ENCODE data around the gene TMEM165. TPM values are rescaled to one million over a fixed set of nuclear protein-coding genes. Genes with fewer than 3 reads are reported as not detected.

TMEM165 gene
- total RNA-seq, 4 donors from 2014 or later = 79.5 to 215 (median 136) TPM

GRCh38 chr4:55397520-55398321, 2.0 kb downstream of the TMEM165 start:
- Histone ChIP-seq H3K9me3 (no peaks in the 10 kb centered on the region), H3K27me3 (no peaks in the 10 kb centered on the region), H3K27ac (peak overlapping the region; percentile 97 to 100 (median 98)), H3K4me3 (peak overlapping the region in 3 of 4 donors; percentile 86 to 99 (median 97)), H3K4me1 (peaks cover 6 to 47% (median 34%) of the 10 kb centered on the region in 4 donors), H3K36me3 (peaks cover 0 to 8% (median 0%) of the 10 kb centered on the region in 4 donors)
- intact Hi-C loops (cut with DNase I; ENCODE audit: low total_unique reads) = no loop called here
- in situ Hi-C loops (cut with MboI; ENCODE audit: low pct_ligation_motif_present in 1 of 4, low pct_unique_long_range_greater_than_20kb in 1 of 4, low sequenced_read_pairs in 3 of 4) = no loop called here
- WGBS, 2 donors (ENCODE audit: low coverage in 1 of 2) = 44 to 56% methylated on average over 15 of the region's 15 CpGs
- DNase-seq = no peak
- peak; percentile 48 for TF ChIP-seq POLR2A (IDR thresholded peaks at IDR 0.05)
- TF ChIP-seq POLR2AphosphoS5 (IDR thresholded peaks at IDR 0.05) = peak; percentile 30 to 64 (median 53)
- TF ChIP-seq, protein P1, sequence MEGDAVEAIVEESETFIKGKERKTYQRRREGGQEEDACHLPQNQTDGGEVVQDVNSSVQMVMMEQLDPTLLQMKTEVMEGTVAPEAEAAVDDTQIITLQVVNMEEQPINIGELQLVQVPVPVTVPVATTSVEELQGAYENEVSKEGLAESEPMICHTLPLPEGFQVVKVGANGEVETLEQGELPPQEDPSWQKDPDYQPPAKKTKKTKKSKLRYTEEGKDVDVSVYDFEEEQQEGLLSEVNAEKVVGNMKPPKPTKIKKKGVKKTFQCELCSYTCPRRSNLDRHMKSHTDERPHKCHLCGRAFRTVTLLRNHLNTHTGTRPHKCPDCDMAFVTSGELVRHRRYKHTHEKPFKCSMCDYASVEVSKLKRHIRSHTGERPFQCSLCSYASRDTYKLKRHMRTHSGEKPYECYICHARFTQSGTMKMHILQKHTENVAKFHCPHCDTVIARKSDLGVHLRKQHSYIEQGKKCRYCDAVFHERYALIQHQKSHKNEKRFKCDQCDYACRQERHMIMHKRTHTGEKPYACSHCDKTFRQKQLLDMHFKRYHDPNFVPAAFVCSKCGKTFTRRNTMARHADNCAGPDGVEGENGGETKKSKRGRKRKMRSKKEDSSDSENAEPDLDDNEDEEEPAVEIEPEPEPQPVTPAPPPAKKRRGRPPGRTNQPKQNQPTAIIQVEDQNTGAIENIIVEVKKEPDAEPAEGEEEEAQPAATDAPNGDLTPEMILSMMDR (IDR thresholded peaks at IDR 0.05) = no peak
- TF ChIP-seq EP300 (IDR thresholded peaks at IDR 0.05; ENCODE audit: low read depth) = no peak

- WGBS, 2 donors (ENCODE audit: low coverage in 1 of 2) = 17 to 21% methylated on average over 1 of the region's 1 CpG
- no peak for DNase-seq
Measured at GRCh38 chr4:55398461-55398860, 2.7 kb downstream of the TMEM165 start.

GRCh38 chr4:55398966-55399365, 3.2 kb downstream of the TMEM165 start:
- H3K36me3 ChIP-seq = peaks cover 0 to 8% (median under 1%) of the 10 kb centered on the region in 4 donors
- TF ChIP-seq, protein P1 (IDR thresholded peaks at IDR 0.05) = no peak
- TF ChIP-seq POLR2A (IDR thresholded peaks at IDR 0.05) (no peak), POLR2AphosphoS5 (IDR thresholded peaks at IDR 0.05) (no peak), EP300 (IDR thresholded peaks at IDR 0.05; ENCODE audit: low read depth) (no peak)
- H3K4me3 ChIP-seq = peak overlapping the region in 1 of 4 donors; percentile 86
- no peaks in the 10 kb centered on the region for H3K27me3 ChIP-seq
- 40 to 56% methylated on average over 3 of the region's 3 CpGs for WGBS, 2 donors (ENCODE audit: low coverage in 1 of 2)
- peak overlapping the region; percentile 97 to 100 (median 98) for H3K27ac ChIP-seq
- peaks cover 6 to 47% (median 34%) of the 10 kb centered on the region in 4 donors for H3K4me1 ChIP-seq
- in situ Hi-C loops (cut with MboI; ENCODE audit: low pct_ligation_motif_present in 1 of 4, low pct_unique_long_range_greater_than_20kb in 1 of 4, low sequenced_read_pairs in 3 of 4) (no loop called here), intact Hi-C loops (cut with DNase I; ENCODE audit: low total_unique reads) (no loop called here)
- no peaks in the 10 kb centered on the region for H3K9me3 ChIP-seq
- DNase-seq = no peak

More at GRCh38 chr4:55398461-55398860, 2.7 kb downstream of the TMEM165 start:
- Histone ChIP-seq H3K27ac (peak overlapping the region; percentile 97 to 100 (median 98)), H3K36me3 (peaks cover 0 to 8% (median 0%) of the 10 kb centered on the region in 4 donors), H3K9me3 (no peaks in the 10 kb centered on the region), H3K4me3 (peak overlapping the region in 3 of 4 donors; percentile 86 to 99 (median 97)), H3K4me1 (peaks cover 6 to 47% (median 34%) of the 10 kb centered on the region in 4 donors), H3K27me3 (no peaks in the 10 kb centered on the region)
- no peak for TF ChIP-seq EP300 (IDR thresholded peaks at IDR 0.05; ENCODE audit: low read depth)
- intact Hi-C loops (cut with DNase I; ENCODE audit: low total_unique reads) (no loop called here), in situ Hi-C loops (cut with MboI; ENCODE audit: low pct_ligation_motif_present in 1 of 4, low pct_unique_long_range_greater_than_20kb in 1 of 4, low sequenced_read_pairs in 3 of 4) (no loop called here)

GRCh38 chr4:55399581-55399980, 3.8 kb downstream of the TMEM165 start:
- no peak for DNase-seq
- TF ChIP-seq POLR2AphosphoS5 (IDR thresholded peaks at IDR 0.05) = no peak
- TF ChIP-seq, protein P1 (IDR thresholded peaks at IDR 0.05) = no peak
- no peak for TF ChIP-seq POLR2A (IDR thresholded peaks at IDR 0.05)
- TF ChIP-seq EP300 (IDR thresholded peaks at IDR 0.05; ENCODE audit: low read depth) = no peak
- H3K9me3 ChIP-seq = no peaks in the 10 kb centered on the region
- in situ Hi-C loops (cut with MboI; ENCODE audit: low pct_ligation_motif_present in 1 of 4, low pct_unique_long_range_greater_than_20kb in 1 of 4, low sequenced_read_pairs in 3 of 4) (no loop called here), intact Hi-C loops (cut with DNase I; ENCODE audit: low total_unique reads) (no loop called here)
- 78% methylated on average over 1 of the region's 1 CpG for WGBS, 2 donors (ENCODE audit: low coverage in 1 of 2)
- H3K4me3 ChIP-seq = peak overlapping the region in 1 of 4 donors; percentile 86
- peak overlapping the region in 3 of 4 donors; percentile 97 to 98 (median 97) for H3K27ac ChIP-seq
- H3K36me3 ChIP-seq = peaks cover 0 to 8% (median 3%) of the 10 kb centered on the region in 4 donors
- H3K4me1 ChIP-seq = peaks cover 6 to 47% (median 34%) of the 10 kb centered on the region in 4 donors
- H3K27me3 ChIP-seq = no peaks in the 10 kb centered on the region

Measured in transverse colon (tissue), 4 donors.